HepG2 (cell line): ENCODE data around the gene ENDOG. TPM values are rescaled to one million over a fixed set of nuclear protein-coding genes. Genes with fewer than 3 reads are reported as not detected.

Experiments used
- ATAC-seq: fragments of 200-7000 bp; cut with Tn5 transposase; 3 replicates; pipeline ENCODE4 v1.9.1; 2020; ENCODE audit warnings: mild to moderate bottlenecking, moderate library complexity
- BruUV-seq: library from RNA; stranded (reverse); fragments of 400-500 nt; replicated peaks from 2 replicates; lab custom pipeline; 2021; lab: Mats Ljungman, UMichigan
- CTCF ChIA-PET: fragments of 300-600 bp; formaldehyde crosslinking; extraction: SDS; loops from one replicate; lab custom pipeline; 2021; ENCODE audit warnings: low total read pairs, inconsistent platforms, low intra/inter-chr PET ratio; lab: Yijun Ruan, JAX
- POLR2A ChIA-PET: fragments of 350-600 bp; sonication (Branson Sonifier 250); formaldehyde crosslinking; loops from one replicate; lab custom pipeline; 2020; ENCODE audit warnings: antibody characterized with exemption, inconsistent platforms; lab: Yijun Ruan, JAX
- DNase-seq: peaks from one replicate; pipeline ENCODE4 v3.0.0-alpha.2; 2015; ENCODE audit warnings: low spot score
- FAIRE-seq: peaks from 3 replicates; lab custom pipeline; 2011; peaks lifted over from hg19 to GRCh38; lab: Jason Lieb, UNC
- H2AFZ ChIP-seq: one replicate; pipeline ENCODE4 v1.6.1; 2011; ENCODE audit warnings: low read length, inconsistent platforms
- H3K27ac ChIP-seq: fragments of 300-600 bp; 3 replicates; pipeline ENCODE4 v1.8.0; 2011; ENCODE audit warnings: mixed run types, mild to moderate bottlenecking, mixed read lengths, low read length, inconsistent platforms; ENCODE audit not compliant: insufficient read depth; ENCODE audit errors: extremely low read length
- H3K27me3 ChIP-seq, 2 experiments: fragments of 200-600 bp in 1 of 2; 2 replicates in 1 of 2; 3 replicates in 1 of 2; pipeline versions ENCODE4 v1.6.0 to v1.8.0; 2011; ENCODE audit warnings: low read length in 2 of 2, mild to moderate bottlenecking in 2 of 2, moderate library complexity in 2 of 2, inconsistent platforms in 1 of 2; ENCODE audit not compliant: insufficient read depth in 2 of 2, control insufficient read depth in 1 of 2
- H3K36me3 ChIP-seq, 2 experiments: fragments of 200-600 bp in 1 of 2; replicated peaks in 1 of 2; 2 replicates in 1 of 2; 3 replicates in 1 of 2; pipeline versions ENCODE4 v1.5.1 to v1.8.0; 2011; ENCODE audit warnings: low read length in 2 of 2, inconsistent platforms in 1 of 2; ENCODE audit not compliant: insufficient read depth in 2 of 2, control insufficient read depth in 1 of 2
- H3K4me1 ChIP-seq: 2 replicates; pipeline ENCODE4 v1.5.1; 2012; ENCODE audit warnings: low read length, inconsistent platforms; ENCODE audit not compliant: insufficient read depth
- H3K4me2 ChIP-seq: 2 replicates; pipeline ENCODE4 v1.6.0; 2011; ENCODE audit warnings: low read depth, low read length, inconsistent platforms
- H3K4me3 ChIP-seq, 3 experiments: fragments of 200-600 bp in 1 of 3; sonication (generic), shearing (Covaris generic) in 1 of 3; replicated peaks in 1 of 3; 2 replicates each; pipeline ENCODE4 v1.5.1; 2011 to 2016; ENCODE audit warnings: low read length in 3 of 3, inconsistent platforms in 2 of 3, low read depth in 2 of 3, mild to moderate bottlenecking in 2 of 3, control low read depth in 1 of 3, mixed read lengths in 1 of 3; ENCODE audit not compliant: insufficient read depth in 1 of 3
- H3K79me2 ChIP-seq: one replicate; pipeline ENCODE4 v1.6.1; 2011; ENCODE audit warnings: low read length, inconsistent platforms; ENCODE audit not compliant: insufficient read depth
- H3K9ac ChIP-seq: 2 replicates; pipeline ENCODE4 v1.6.0; 2011; ENCODE audit warnings: mild to moderate bottlenecking, low read depth, low read length, inconsistent platforms; ENCODE audit not compliant: insufficient read depth
- H3K9me3 ChIP-seq: 2 replicates; pipeline ENCODE4 v1.5.1; 2012; ENCODE audit warnings: mild to moderate bottlenecking, low read length
- H4K20me1 ChIP-seq: 2 replicates; pipeline ENCODE4 v1.6.0; 2011; ENCODE audit warnings: inconsistent platforms, mild to moderate bottlenecking, low read length, moderate library complexity; ENCODE audit not compliant: insufficient read depth
- CTCF ChIP-seq: sonication (generic); formaldehyde crosslinking; IDR thresholded peaks from 2 replicates; pipeline ENCODE4 v1.5.0; 2020; ENCODE audit warnings: mild to moderate bottlenecking, missing genetic modification reagents, moderate library complexity
- MIER3 ChIP-seq: IDR thresholded peaks from 2 replicates; pipeline ENCODE4 v1.6.1; 2016; ENCODE audit warnings: missing compliant biosample characterization, borderline replicate concordance
- ZBTB8A ChIP-seq: sonication (generic); formaldehyde crosslinking; IDR thresholded peaks from 2 replicates; pipeline ENCODE4 v1.4.0; 2020; ENCODE audit warnings: mild to moderate bottlenecking, low read depth, missing genetic modification reagents, borderline replicate concordance
- ZNF263 ChIP-seq: sonication (generic); formaldehyde crosslinking; IDR thresholded peaks from 2 replicates; pipeline ENCODE4 v1.4.0; 2020; ENCODE audit warnings: missing genetic modification reagents
- ZNF687 ChIP-seq: sonication (generic); formaldehyde crosslinking; IDR thresholded peaks from 2 replicates; pipeline ENCODE4 v1.5.1; 2020; ENCODE audit warnings: mild to moderate bottlenecking, missing genetic modification reagents, moderate library complexity
- WGBS: methylation state at CpG from one replicate; pipeline ENCODE4 v1.1.6; 2017; ENCODE audit warnings: low lambda C conversion rate; 5-methylcytosine and 5-hydroxymethylcytosine counted together
- in situ Hi-C: cut with HindIII; loops from 2 replicates; pipeline ENCODE4 v1.10.0; 2017; ENCODE audit warnings: low pct_unique_long_range_greater_than_20kb; ENCODE audit not compliant: extremely low pct_ligation_motif_present
- intact Hi-C: fragments of 100-400 bp; cut with micrococcal nuclease; formaldehyde crosslinking; loops from one replicate; pipeline ENCODE4 v1.10.0; 2022; ENCODE audit not compliant: unreplicated experiment
- polyA plus RNA-seq, 8 experiments: library from polyadenylated mRNA; depleted of rRNA in 3 of 8; stranded (reverse) in 7 of 8; unstranded in 1 of 8; fragments of >200 nt; fragmentation: Illumina TruSeq in 4 of 8; extraction: Trizol in 4 of 8; gene quantifications; 2 replicates each; pipeline versions ENCODE4 v1.2.1 to v1.2.3, GENCODE V29; 2011 to 2016; ENCODE audit warnings: low read depth in 4 of 8, missing spikeins in 1 of 8, mixed read lengths in 1 of 8; ENCODE audit not compliant: insufficient read depth in 1 of 8
- total RNA-seq, 5 experiments: library from RNA; depleted of rRNA; stranded (reverse); fragments of >200 nt; fragmentation: Illumina TruSeq; extraction: Trizol; gene quantifications; 2 replicates each; pipeline ENCODE4 v1.2.3, GENCODE V29; 2016; ENCODE audit warnings: low read depth in 1 of 5

ENDOG gene
- total and polyA plus RNA-seq, 2 of the 13 experiments (the other 11 are each of a cell fraction or from before 2014, with no cell fraction given), result 26.3 to 28.8 TPM

- TF ChIP-seq ZNF687 (CRISPR knock-in tag), result no peak
- TF ChIP-seq ZNF263 (CRISPR knock-in tag), result no peak
- TF ChIP-seq CTCF (CRISPR knock-in tag), result no peak
- no peak for TF ChIP-seq MIER3 (CRISPR knock-in tag)
Observed at GRCh38 chr9:128807827-128808226, 10.5 kb upstream of the ENDOG start (continued).

GRCh38 chr9:128808543-128808942 is 9.8 kb upstream of the ENDOG start:
- Histone ChIP-seq H2AFZ (no peak overlapping the region), H3K4me2 (no peak overlapping the region), H3K4me1 (no peaks in the 10 kb centered on the region), H3K79me2 (no peaks in the 10 kb centered on the region), H3K9ac (no peak overlapping the region), H3K27ac (no peak overlapping the region), H3K4me3 (no peak overlapping the region), H4K20me1 (no peaks in the 10 kb centered on the region), H3K9me3 (no peaks in the 10 kb centered on the region), H3K27me3 (no peaks in the 10 kb centered on the region), H3K36me3 (peaks cover 8 to 29% of the 10 kb centered on the region in 2 experiments; a peak in 4 of 5 replicates)
- BruUV-seq, result no TSS peak
- ChIA-PET CTCF (no interaction called here), POLR2A (interaction anchor here (2.7 kb wide), 1 partner anchor 10 kb away, joined by 11 read pairs; the partner anchor contains the start of gene ENDOG)
- FAIRE-seq, result no peak
- in situ Hi-C loops (no loop called here), intact Hi-C loops (no loop called here)
- DNase-seq, result no peak
- TF ChIP-seq ZNF263 (CRISPR knock-in tag) (peak; percentile 75), ZBTB8A (CRISPR knock-in tag) (no peak)
- WGBS, result 87% methylated on average over 1 of the region's 3 CpGs
- ATAC-seq, result no peak
